B cell (primary cell): ENCODE results near the gene ATP13A5. TPM values are rescaled to one million over a fixed set of nuclear protein-coding genes. Genes with fewer than 3 reads are reported as not detected.

Source experiments
- ATAC-seq: fragments of 200-7000 bp; cut with Tn5 transposase; one replicate; pipeline ENCODE4 v1.10.0; 2021; ENCODE audit warnings: low read depth, mild to moderate bottlenecking, moderate number of reproducible peaks, moderate library complexity
- CTCF ChIA-PET: fragments of 350-600 bp; sonication (Branson Sonifier 250); formaldehyde crosslinking; loops from one replicate; lab custom pipeline; 2021; ENCODE audit warnings: antibody characterized with exemption, inconsistent platforms; lab: Charles Lee
- POLR2A ChIA-PET: fragments of 350-600 bp; sonication (Branson Sonifier 250); formaldehyde crosslinking; loops from one replicate; lab custom pipeline; 2021; ENCODE audit warnings: antibody characterized with exemption; lab: Charles Lee
- DNase-seq: peaks from one replicate; pipeline ENCODE4 v3.0.0; 2013
- H2AFZ ChIP-seq: 2 replicates; pipeline ENCODE4 v1.6.1; 2012; ENCODE audit warnings: mild to moderate bottlenecking, low read depth, low read length; ENCODE audit not compliant: insufficient read depth, poor library complexity, severe bottlenecking
- H3K27ac ChIP-seq, 2 donors: 1 replicate in 1 of 2; 2 replicates in 1 of 2; pipeline ENCODE4 v1.5.1; 2012 to 2013; ENCODE audit warnings: low read length in 2 of 2, mild to moderate bottlenecking in 2 of 2, moderate library complexity in 1 of 2
- H3K27me3 ChIP-seq, 4 experiments: fragments of 200-600 bp in 1 of 4; sonication (generic) in 1 of 4; replicated peaks in 1 of 4; 1 replicate in 2 of 4; 2 replicates in 2 of 4; pipeline versions ENCODE4 v1.6.1 to v1.7.0; 2013 to 2016; ENCODE audit warnings: low read length in 3 of 4, mild to moderate bottlenecking in 2 of 4, mixed read lengths in 1 of 4, moderate library complexity in 1 of 4; ENCODE audit not compliant: insufficient read depth in 4 of 4, control insufficient read depth in 3 of 4; ENCODE audit errors: control extremely low read depth in 1 of 4
- H3K36me3 ChIP-seq, 2 experiments: replicated peaks in 1 of 2; 1 replicate in 1 of 2; 2 replicates in 1 of 2; pipeline versions ENCODE4 v1.6.1 to v1.7.1; 2013; ENCODE audit warnings: low read length in 1 of 2; ENCODE audit not compliant: insufficient read depth in 2 of 2, control insufficient read depth in 1 of 2; ENCODE audit errors: control extremely low read depth in 1 of 2, extremely low read depth in 1 of 2
- H3K4me1 ChIP-seq, 2 donors: fragments of 200-600 bp in 1 of 2; sonication (generic) in 1 of 2; 1 replicate in 1 of 2; 2 replicates in 1 of 2; pipeline versions ENCODE4 v1.5.1 to v1.6.1; 2013 to 2017; ENCODE audit warnings: low read length in 2 of 2; ENCODE audit not compliant: control insufficient read depth in 2 of 2, insufficient read depth in 2 of 2
- H3K4me2 ChIP-seq: replicated peaks from 2 replicates; pipeline ENCODE3; 2012; ENCODE audit warnings: mild to moderate bottlenecking, low read depth, low read length; ENCODE audit not compliant: poor library complexity, severe bottlenecking
- H3K4me3 ChIP-seq, 5 experiments: fragments of 200-600 bp in 1 of 5; sonication (generic) in 1 of 5; 1 replicate in 3 of 5; 2 replicates in 2 of 5; pipeline versions ENCODE4 v1.5.1 to v1.7.0; 2011 to 2016; ENCODE audit warnings: low read length in 4 of 5, mild to moderate bottlenecking in 4 of 5, low read depth in 2 of 5, control low read depth in 1 of 5, moderate library complexity in 1 of 5; ENCODE audit not compliant: insufficient read depth in 1 of 5; ENCODE audit errors: control extremely low read depth in 1 of 5, extremely low read depth in 1 of 5
- H3K79me2 ChIP-seq: fragments of 200-600 bp; sonication (generic); one replicate; pipeline ENCODE4 v1.6.0; 2016; ENCODE audit warnings: low read length; ENCODE audit not compliant: control insufficient read depth, insufficient read depth
- H3K9ac ChIP-seq: fragments of 200-600 bp; sonication (generic); 2 replicates; pipeline ENCODE4 v1.6.1; 2017; ENCODE audit warnings: mild to moderate bottlenecking, low read length, moderate library complexity
- H3K9me3 ChIP-seq, 3 donors: one replicate each; pipeline versions ENCODE4 v1.6.1 to v1.7.1; 2013; ENCODE audit warnings: low read length in 2 of 3; ENCODE audit not compliant: control insufficient read depth in 2 of 3, insufficient read depth in 1 of 3; ENCODE audit errors: control extremely low read depth in 1 of 3
- H4K20me1 ChIP-seq: 2 replicates; pipeline ENCODE4 v1.6.0; 2012; ENCODE audit warnings: mild to moderate bottlenecking, low read length; ENCODE audit not compliant: insufficient read depth, control insufficient read depth, poor library complexity, severe bottlenecking
- H3K27ac Mint-ChIP-seq: one replicate; pipeline ENCODE4 v1.8.0; 2021; ENCODE audit warnings: mixed read lengths
- H3K27me3 Mint-ChIP-seq: one replicate; pipeline ENCODE4 v1.8.0; 2021; ENCODE audit warnings: mixed read lengths
- H3K4me1 Mint-ChIP-seq: one replicate; pipeline ENCODE4 v1.8.0; 2021; ENCODE audit warnings: mixed read lengths
- H3K4me3 Mint-ChIP-seq: one replicate; pipeline ENCODE4 v1.8.0; 2021; ENCODE audit warnings: mixed read lengths
- H3K9me3 Mint-ChIP-seq: one replicate; pipeline ENCODE4 v1.8.0; 2022; ENCODE audit warnings: mixed read lengths; ENCODE audit not compliant: insufficient read depth
- CTCF ChIP-seq: fragments of 200-600 bp; IDR thresholded peaks from one replicate; pipeline ENCODE4 v1.8.0; 2022; ENCODE audit warnings: antibody characterized with exemption, mild to moderate bottlenecking
- EZH2 ChIP-seq: IDR thresholded peaks from 2 replicates; pipeline ENCODE4 v1.6.1; 2012; ENCODE audit warnings: borderline replicate concordance, low read depth, mild to moderate bottlenecking, moderate library complexity, low read length; ENCODE audit not compliant: insufficient read depth, poor library complexity, severe bottlenecking
- WGBS: methylation state at CpG from one replicate; pipeline ENCODE4 v1.1.5; 2013; ENCODE audit warnings: missing lambda C conversion rate; ENCODE audit not compliant: insufficient coverage; 5-methylcytosine and 5-hydroxymethylcytosine counted together
- intact Hi-C: fragments of 100-400 bp; cut with micrococcal nuclease; formaldehyde crosslinking; loops from one replicate; pipeline ENCODE4 v1.10.0; 2022
- polyA plus RNA-seq: library from polyadenylated mRNA; depleted of rRNA; stranded (reverse); fragments of >200 nt; gene quantifications from 2 replicates; pipeline ENCODE4 v1.2.3, GENCODE V29; 2012
- total RNA-seq, 2 donors: library from RNA; stranded (reverse); fragments of 120-200 nt in 1 of 2; gene quantifications; 1 replicate in 1 of 2; 2 replicates in 1 of 2; pipeline versions ENCODE4 v1.2.3 to v1.2.4, GENCODE V29; 2013 to 2022

The ATP13A5 gene
- total and polyA plus RNA-seq, 2 donors (not counting 1 experiment from before 2014, with no cell fraction given), result 0.12 TPM; not detected in 1

GRCh38 chr3:193403307-193403706 is 24.8 kb upstream of the ATP13A5 start:
- Mint-ChIP-seq H3K27me3 (no peaks in the 10 kb centered on the region), H3K4me3 (no peak overlapping the region), H3K4me1 (no peaks in the 10 kb centered on the region), H3K27ac (no peak overlapping the region), H3K9me3 (no peaks in the 10 kb centered on the region)
- CTCF ChIA-PET, result no interaction called here
- Histone ChIP-seq H3K79me2 (no peaks in the 10 kb centered on the region), H3K36me3 (no peaks in the 10 kb centered on the region), H3K9me3 (no peaks in the 10 kb centered on the region), H3K4me3 (no peak overlapping the region), H3K4me1 (no peaks in the 10 kb centered on the region), H3K9ac (no peak overlapping the region), H3K27ac (no peak overlapping the region), H3K27me3 (no peaks in the 10 kb centered on the region), H4K20me1 (no peaks in the 10 kb centered on the region), H3K4me2 (no peak overlapping the region), H2AFZ (no peak overlapping the region)
- no CpG with 5 or more reads among the region's 2 CpGs for WGBS
- POLR2A ChIA-PET, result no interaction called here
- ATAC-seq (no peak), DNase-seq (no peak)
- TF ChIP-seq EZH2 (no peak), CTCF (no peak)
- intact Hi-C loops, result no loop called here

- DNase-seq, result no peak
- TF ChIP-seq CTCF (no peak), EZH2 (no peak)
These were observed 21.8 kb upstream of the ATP13A5 start for GRCh38 chr3:193400304-193400703.

More at GRCh38 chr3:193400304-193400703, 21.8 kb upstream of the ATP13A5 start:
- no peaks in the 10 kb centered on the region for H3K4me1 Mint-ChIP-seq
- H3K9ac ChIP-seq, result no peak overlapping the region
- no peak overlapping the region for H3K4me3 ChIP-seq
- H3K27me3 ChIP-seq, result no peaks in the 10 kb centered on the region
- ChIA-PET CTCF (no interaction called here), POLR2A (no interaction called here)
- H3K9me3 Mint-ChIP-seq, result no peaks in the 10 kb centered on the region
- no peaks in the 10 kb centered on the region for H3K36me3 ChIP-seq
- no peak overlapping the region for H3K27ac ChIP-seq
- H4K20me1 ChIP-seq, result no peaks in the 10 kb centered on the region
- H3K4me3 Mint-ChIP-seq, result no peak overlapping the region
- no peaks in the 10 kb centered on the region for H3K4me1 ChIP-seq
- ATAC-seq, result no peak
- no peaks in the 10 kb centered on the region for H3K79me2 ChIP-seq
- H2AFZ ChIP-seq, result no peak overlapping the region
- no peak overlapping the region for H3K27ac Mint-ChIP-seq
- intact Hi-C loops, result no loop called here
- H3K27me3 Mint-ChIP-seq, result no peaks in the 10 kb centered on the region
- H3K4me2 ChIP-seq, result no peak overlapping the region
- peaks cover 0 to 1% (median 0%) of the 10 kb centered on the region in 3 donors for H3K9me3 ChIP-seq
